GM19238 (cell line): ENCODE data around the gene IGFBP2.

Experiments
- DNase-seq: peaks from one replicate; pipeline ENCODE4 v3.0.0; 2011; ENCODE audit warnings: low spot score; ENCODE audit not compliant: insufficient read length

Gene IGFBP2

DNA sequence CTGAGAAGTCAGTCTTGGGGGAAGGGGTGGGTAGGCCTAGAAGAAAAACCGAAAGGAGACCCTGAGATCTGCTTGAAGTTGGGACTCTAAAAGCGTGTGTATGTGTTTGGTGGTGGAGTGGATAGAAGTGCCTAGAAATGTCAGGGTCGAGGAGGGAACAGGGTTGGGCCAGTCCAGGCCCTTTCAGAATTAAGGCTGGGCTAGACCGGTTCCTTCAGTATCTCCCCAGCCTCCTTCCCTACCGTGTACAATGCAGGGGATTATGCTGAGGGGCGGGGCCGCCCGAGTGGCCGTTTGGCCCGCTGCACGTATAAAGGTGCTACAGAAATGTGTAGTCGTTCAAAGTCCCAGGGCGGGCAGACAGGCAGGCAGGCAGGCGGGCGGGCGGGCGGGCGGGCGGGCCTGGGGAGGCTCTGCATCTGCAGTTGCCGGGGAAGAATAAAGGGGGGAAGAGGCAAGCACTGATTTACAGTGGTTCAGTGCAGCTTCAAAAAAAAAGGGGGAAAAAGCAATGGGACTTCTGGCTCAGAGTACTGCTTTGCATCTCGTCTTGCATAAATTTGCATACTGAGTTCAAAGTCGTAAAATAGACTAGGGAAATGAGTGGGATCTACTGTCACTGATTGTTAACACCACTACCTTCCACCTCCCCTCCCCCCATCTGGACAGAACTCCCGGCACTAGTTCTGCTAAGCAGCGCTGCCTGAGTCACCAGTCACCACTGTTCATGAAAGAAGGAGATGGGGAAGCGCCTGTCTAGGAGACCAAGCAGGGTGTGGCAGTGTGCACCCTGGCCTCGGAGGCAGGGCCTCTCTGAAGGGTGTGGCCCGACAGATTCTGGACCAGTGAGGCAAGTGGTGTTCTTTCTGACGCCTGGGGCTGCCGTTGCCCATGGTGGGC lies 3.6 kb downstream of the IGFBP2 start:
- no peak for DNase-seq

DNA sequence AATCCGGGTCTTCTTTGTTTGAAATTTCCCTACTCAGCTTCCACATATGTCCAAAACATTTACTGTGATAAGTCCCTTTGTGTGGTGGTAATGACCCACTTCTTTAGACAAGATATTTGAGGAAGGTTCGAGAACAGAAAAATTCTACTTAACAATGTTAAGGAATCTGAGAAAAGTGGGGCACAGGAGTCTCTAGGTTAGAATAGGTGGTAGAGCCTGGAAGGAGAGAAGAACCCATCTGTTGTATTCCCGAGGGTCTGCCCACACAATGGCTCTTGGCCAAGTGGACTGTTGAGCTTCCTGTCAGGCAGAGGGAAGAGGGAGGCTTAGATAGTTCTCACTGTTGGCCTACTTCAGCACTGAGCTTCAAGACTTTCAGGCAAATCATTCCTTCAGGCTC lies 4.3 kb downstream of the IGFBP2 start:
- no peak for DNase-seq

DNA sequence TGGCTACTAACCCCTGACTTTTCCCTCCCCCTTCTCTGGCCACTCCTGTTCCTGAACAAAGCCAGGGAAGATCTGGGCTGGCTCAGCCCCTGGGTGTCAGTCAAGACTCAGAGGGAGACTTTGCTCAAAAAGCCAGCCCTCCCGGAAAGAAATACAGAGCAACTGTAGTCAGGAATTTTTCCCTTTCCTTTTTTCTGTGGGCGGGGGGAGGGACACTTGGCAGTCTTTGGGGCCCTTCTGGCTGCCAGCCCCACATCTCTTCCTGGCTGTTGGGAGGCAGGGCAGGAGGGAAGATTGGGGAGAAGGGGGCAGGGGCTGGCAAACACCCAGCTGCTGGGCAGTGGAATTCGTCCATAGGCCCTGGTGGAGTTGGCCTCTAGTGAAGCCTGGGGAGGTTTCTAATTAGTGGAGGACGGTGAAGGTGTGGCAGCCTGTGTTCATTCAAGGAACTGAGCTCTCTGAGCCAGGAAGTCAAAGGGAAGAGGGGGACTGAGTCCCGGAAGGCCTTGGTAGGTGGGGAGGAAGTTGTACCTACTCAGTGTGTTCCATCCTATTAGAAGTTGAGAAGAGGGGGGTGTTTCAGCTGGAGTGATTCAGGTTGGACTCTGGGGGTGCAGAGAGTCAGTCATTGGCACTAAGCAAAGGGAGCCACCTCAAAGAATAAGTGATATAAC lies 10.9 kb downstream of the IGFBP2 start:
- DNase-seq: no peak

DNA sequence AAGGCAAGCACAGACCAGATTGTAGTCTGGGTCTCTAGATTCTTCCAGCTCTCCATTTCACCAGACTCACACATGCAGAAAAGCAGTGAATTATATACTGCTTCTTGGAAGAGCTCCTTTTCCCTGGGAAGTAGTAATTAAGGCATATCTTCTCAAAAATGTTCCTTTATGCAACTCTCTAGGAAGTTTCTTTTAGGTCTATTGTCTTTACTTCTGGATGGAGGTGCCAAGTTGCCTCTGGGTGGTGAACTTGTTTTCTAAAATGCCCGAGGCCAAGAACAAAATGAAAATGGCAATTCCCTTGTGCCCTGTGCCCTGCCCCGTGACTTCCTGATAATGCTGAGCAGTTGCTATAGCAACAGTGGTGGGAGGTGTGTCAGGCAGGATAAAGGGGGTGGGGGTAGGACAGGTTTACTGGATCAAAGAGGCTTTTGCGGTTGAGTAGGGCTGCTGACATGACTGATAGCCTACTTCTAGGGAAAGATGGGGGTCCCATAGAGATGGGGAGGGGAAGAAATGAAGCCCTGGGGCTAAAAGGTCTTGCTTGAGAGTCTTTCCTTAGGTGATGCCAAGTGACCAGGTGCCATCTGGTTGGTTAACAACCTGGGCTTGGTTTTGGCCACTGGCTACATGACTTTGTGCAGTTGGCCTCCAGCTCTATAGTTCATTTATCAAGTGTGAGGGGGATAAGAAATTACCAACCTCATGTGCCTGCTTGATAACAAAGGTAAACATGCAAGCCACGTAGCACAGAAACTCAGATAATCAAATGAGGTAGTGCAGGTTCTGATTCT lies 11.8 kb downstream of the IGFBP2 start:
- DNase-seq: no peak

DNA sequence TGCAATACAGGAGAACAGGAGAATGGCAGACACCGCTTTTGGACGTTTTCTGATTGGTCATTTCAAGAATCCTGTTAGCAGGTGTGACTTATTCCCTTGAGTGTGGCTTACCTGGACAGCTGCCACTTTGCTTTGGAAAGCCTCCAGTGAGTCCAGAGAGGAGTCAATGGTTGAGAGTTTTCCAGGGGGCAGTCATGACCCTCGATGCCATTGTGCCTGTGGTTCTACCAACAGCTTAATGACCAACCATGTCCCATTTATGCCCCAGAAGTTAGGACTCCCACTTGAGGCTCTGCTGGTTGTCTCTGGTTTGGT lies 12.4 kb downstream of the IGFBP2 start:
- DNase-seq: no peak

DNA sequence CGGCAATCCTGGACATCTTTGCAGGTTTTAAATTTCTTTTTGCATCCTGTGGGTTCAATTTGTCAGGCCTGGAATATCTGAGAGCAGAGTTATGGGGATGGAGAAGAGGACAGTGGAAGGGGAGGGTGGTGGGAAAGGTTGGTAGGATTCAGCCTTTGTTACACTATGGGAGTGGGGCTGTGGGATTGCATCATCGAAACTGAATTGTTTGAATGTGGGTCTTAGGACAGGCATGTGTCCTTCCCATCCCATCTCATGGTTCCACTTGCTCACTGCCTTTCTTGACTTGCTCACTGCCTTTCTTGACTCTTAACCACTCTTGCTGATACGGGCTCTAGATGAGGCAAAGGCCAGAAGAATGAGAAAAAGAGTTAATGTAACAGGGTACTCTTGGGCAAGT lies 12.9 kb downstream of the IGFBP2 start:
- no peak for DNase-seq

DNA sequence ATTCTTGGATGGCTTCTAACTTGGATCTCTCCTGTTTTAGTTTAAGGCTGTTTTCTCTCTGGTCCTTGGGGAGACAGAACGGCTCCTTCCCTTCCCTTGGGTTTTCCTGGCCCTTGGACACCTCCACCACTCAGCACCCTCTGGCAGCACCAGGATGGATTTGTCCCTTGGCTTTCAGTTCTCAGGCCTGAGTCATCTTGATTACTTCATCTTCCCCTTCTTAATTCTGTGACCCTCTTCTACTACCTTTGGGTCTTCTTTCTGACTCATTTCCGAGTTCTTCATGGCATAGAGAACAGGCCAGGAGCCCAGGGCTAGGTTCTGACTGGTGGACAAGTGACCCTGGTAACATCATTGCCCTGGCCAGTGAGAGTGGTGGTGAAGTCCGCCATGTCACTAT lies 14.9 kb downstream of the IGFBP2 start:
- no peak for DNase-seq

DNA sequence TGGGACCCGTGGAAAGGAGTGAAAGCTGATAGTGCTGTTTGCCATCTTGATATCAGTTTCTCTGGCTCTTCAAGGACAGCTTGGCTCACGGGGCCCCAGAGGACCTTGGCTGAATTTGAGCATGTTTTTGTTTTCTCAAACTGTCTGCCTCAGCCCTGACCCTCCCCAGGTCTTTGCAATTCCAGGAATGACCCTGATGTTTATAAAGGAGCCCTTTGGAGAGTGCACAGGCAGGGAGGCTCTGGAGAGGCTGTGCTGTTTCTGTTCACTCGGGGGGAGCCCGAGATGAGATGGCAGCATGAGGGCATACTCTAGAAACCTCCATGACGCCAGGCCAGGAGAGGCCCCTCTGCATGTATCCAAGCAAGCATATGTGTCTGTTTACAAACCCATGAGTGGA lies 16.4 kb downstream of the IGFBP2 start:
- DNase-seq: no peak

DNA sequence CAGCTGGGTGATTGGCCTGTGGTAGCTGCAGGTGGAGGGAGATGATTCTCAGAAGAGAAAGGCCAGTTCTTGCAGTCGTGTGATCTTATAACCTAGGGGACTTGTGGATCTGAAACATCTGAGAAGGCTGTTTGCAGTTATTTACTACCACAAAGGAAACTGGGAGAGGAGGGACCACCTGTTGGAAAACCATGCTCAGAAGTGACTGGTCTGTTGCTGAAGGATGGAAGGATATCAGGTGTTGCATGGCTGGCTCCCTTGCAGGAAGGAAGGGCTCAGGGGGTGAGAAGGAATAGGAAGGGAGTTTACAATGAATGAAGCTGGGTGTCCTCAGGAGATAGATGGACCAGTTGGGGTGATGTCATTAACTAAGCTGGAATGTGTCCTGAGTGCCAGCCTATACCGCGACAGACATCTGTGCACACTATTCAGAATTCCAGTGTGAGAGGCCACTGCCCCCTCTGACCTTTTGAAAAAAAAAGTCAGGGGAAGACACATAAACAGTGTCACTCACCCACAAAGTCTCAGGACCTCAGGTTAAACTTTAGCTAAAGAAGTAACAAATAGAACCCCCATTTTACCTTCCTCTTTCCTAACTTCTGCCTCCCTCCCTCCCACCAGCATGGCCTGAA lies 17.5 kb downstream of the IGFBP2 start:
- DNase-seq: no peak

DNA sequence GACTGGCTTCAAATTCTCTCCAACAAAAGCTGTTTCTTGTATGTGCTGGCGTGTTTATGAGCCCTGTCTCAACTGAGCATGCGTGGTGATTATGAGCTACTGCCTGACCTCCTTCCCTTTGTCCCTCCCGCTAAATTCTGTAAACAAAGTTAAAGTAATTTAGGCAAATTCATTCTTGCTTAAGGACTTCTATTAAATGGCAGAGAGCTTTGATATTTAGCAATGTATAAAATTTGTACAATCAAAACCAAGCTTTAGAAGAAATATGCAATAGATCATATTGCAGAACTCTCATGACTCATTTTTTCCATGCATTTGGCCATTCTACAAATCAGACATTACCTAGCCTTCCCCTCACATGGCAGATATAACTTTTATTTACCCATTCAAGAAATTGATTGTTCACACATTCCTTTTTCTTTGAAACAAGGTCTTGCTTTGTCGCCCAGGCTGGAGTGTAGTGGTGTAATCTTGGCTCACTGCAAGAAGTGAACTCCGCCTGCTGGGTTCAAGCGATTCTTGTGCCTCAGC lies 18.2 kb downstream of the IGFBP2 start:
- no peak for DNase-seq

DNA sequence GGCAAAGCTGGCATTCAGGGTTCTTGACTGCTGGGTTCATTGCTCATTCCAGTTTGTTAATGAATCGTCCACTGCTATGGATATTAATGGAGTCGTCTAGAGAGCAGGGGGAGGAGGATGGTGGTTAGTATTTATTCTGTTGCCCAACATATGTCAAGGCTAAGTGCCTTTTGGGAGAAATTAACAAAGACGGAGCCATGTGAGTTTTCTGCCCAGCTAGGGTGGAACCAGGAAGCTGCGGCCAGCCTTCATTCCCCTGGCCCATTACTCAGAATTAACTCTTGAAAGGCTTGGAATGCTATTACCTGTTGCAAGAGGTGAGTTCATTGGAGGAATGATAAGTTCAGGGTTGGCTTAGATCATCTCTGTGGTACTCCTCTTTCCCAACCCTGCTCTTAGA lies 19.3 kb downstream of the IGFBP2 start:
- no peak for DNase-seq

DNA sequence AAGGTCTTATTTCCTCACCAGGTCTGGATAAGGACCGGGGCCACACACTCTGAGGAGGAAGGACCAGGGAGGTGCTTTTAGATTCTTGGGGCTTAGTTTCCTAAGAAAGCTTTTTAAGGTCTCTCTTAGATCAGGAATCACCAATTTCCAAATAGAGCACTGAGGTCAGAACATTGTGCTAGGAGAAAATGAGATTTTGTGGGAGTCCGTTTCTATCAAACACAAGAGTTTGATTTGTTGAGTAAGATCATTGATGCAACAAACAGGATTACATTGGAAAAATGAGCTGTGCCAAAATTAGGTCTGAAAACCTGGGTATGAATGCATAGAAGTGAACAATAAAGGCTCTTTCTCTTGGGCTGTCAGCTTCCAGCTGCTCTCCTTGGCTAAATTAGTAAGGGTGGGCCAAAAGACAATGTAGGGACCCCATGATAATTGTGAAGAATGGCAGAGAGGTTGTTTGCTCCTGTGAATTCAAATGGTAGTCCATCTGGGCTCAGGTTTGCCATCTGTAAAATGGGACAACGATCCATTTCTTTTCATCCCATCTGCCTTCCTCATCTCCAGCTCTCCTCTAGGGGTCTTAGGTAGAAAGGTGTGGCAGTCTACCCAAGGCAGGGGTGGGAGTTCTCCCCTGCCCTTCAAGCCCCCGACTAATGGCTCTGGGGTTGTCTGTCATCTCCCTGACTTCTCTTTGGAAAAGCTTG lies 20.0 kb downstream of the IGFBP2 start:
- DNase-seq: no peak

DNA sequence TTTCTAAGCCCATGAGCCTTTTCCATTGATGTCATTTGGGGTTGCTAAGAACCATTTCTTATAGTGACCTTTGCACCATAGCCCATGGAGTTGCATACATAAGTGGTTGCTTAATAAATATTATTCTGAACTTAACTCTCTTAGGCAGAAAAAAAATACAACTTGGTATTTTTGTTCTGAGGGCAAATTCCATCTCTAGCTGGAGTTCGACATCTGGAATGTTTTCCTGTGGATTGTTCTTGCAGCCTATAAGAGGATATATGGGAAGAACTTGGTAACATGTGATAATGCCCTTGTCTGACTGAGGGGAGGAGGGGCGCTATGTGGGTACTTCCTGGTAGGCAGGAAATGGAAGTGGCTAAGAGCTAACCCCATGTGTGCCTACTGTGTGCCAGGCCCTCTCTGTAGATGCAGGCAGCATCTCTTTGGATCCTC lies 20.7 kb downstream of the IGFBP2 start:
- no peak for DNase-seq

DNA sequence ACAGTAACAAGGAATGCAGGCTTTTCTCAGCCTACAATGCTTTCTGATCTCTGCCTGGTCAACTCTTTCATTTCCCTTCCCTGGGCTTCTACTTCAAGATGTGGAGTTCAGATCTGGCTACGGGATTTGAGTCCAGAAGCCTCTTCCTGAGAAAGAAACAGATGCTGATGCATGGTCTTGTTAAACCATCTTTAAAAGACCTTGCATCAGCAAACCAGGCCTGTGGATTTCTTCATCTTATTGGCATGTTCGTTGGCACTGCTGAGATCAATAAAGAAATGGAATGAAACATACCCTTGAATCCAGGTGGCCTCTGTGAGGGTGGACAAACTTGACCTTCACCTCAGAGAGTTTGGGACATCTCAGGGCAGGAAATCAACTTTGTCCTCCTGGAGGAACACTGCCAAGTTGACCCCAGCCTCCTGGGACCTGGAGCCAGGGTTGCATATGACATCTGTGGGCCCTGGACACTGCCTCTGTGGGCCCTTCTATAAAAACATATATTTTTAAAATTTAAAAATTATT lies 21.4 kb downstream of the IGFBP2 start:
- no peak for DNase-seq

DNA sequence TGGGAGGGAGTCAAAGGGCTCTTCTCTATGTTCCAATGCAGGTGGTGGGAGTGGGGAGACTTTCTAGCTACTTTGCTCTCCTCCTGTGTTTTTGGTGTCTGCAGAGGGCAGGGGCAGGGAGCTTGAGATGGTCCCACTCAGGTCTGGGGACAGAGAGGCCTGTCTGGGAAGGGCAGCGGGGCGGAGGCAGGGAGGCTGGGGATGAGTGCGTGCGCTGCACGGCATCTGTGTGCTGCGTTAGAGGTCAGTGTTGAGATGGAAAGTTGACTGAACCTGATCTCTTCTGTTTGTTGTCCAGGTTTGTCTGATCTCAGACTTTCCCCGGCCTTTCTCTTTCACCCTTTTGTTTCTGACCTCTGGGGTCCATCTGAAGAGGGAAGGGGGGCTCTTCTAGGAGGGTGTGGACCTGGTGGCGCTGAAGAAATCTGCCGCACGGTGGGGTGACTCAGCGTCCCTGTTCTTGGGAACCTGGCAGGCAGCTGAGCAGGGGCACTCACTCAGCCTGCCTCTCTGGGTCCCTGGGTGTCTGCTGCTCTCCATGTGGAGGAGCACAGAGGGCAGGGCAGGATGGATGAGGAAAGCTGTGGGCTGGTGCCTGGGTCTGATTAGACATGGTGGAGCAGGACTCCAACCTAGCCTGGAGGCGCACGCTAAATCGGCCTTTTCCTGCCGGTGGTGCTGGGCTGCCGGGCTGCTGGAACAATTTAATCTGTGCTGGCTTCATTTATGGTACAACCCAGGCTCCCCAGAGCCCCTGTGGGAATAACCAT lies 24.1 kb downstream of the IGFBP2 start:
- no peak for DNase-seq

DNA sequence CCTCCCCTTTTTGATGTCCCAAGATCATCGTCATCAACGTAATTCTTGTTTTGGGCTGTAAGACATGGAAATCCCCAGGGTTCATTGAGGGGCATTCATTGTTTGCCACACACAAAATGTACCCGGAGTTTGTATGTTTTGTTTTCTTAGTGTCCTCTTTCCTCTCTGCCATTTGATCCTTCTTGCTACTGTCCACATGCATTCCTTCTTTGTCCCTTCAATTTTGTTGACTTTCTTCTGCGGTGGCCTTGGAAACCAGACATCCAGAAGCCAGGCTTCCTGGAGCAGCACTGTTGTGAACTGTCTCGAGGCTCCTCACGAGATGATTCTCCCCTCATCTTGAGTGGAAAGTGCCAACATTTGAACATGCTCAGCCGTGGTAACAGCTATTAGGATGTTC lies 24.8 kb downstream of the IGFBP2 start:
- DNase-seq: no peak

DNA sequence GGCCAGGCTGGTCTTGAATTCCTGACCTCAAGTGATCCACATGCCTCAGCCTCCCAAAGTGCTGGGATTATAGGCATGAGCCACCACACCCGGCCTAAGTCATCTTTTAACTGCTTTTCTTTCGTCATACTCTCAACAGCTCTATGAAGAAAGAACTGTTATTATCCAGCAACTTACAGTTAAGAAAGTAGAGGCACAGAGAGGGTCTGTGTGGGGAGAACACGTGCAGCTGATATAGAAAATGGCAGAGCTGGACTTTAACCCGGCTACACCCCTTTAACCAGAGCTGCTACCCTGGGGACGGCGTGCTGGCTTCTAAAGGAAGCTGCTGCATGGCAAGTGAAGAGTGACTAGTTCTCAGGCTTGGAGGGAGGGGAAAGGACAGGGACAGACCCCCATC lies 25.5 kb downstream of the IGFBP2 start:
- DNase-seq: no peak

DNA sequence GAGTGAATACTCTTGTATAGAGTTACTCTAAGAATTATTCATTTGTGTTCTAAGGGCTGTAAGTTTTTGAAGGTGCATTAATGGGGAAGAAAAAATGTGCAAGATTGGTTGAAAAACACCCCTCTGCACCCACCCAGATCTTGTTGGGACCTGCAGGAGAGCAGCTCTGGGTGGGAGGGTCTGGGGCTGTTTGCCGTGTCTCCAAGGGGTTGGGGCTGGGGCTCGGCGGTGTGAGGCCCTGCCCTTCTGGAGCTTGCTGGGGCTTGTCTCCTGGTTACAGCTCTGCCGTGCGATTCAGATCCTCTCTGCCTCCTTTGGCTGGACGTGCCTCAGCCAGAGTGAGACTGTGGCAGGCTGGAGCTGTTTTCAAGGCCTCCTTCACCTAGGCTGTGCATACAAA lies 26.1 kb downstream of the IGFBP2 start:
- no peak for DNase-seq

DNA sequence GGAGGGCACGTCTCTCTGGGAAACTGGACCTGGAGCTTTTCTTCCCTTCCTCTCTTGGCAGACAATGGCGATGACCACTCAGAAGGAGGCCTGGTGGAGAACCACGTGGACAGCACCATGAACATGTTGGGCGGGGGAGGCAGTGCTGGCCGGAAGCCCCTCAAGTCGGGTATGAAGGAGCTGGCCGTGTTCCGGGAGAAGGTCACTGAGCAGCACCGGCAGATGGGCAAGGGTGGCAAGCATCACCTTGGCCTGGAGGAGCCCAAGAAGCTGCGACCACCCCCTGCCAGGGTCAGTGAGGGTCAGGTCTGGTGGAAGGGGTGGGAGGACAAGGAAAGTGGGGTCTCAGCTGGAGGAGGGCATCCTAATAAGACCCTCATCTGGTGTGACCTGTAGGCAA lies 27.3 kb downstream of the IGFBP2 start:
- DNase-seq: no peak

DNA sequence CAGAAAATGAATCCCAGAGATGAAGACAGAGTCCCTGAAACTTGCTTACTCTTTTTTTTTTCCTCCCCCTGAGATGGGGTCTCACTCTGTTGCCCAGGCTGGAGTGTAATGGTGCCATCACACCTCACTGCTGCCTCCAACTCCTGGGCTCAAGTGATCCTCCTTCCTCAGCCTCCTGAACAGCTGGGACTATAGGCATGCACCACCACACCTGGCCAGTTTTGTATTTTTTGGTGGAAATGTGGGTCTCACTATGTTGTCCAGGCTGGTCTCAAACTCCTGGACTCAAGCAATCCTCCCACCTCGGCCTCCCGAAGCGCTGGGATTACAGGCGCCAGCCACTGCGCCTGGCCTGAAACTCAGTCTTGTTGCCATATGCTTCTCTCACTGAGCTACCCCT lies 27.8 kb downstream of the IGFBP2 start:
- no peak for DNase-seq
